ENCODE measurements around the gene ZFHX2.

The ZFHX2 gene

DNA sequence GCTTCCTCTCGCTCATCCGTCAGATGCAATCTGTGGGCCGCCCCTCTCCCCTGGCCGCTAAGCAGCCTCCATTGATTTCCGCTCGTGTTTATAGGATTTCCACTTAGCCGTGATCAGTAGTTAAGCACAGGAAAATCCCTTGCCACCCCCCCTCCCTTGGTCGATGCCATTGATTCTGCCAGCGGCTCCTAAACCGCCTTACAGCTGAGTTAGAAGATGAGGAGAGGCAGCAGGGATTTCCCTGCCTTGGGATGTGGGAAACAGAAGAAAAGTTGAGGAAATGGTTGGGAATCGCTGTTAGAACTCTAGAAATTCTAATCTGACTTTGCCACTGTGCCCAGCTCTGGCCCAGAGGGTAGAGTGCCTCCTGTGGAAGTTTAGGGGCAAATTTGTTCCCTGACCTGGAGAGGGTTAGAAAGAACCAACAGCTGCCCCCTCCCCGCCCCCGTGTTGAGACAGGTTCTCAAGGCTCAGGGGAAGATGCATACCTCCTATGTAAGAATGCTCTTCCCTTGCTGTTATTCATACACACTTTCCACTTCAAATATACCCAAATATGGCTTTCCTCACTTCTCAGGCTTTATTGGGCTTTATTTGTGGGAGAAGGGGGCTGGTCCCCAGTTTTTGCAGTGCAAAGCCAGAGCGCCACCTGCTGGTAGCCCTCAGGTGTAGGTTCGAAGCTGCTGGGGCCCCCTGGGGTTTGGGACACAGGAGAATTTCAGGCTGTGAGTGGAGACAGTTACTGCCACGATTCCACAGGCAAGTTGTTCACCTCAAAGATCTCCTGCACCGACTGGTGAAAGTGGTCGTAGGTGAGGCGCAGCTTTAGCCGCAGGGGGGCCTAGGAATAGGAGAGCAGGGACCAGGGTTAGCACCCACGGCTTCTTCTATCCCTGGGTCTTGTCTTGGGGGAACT lies 7.7 kb upstream of the ZFHX2 start:
- DNase-seq: peak; percentile 57

DNA sequence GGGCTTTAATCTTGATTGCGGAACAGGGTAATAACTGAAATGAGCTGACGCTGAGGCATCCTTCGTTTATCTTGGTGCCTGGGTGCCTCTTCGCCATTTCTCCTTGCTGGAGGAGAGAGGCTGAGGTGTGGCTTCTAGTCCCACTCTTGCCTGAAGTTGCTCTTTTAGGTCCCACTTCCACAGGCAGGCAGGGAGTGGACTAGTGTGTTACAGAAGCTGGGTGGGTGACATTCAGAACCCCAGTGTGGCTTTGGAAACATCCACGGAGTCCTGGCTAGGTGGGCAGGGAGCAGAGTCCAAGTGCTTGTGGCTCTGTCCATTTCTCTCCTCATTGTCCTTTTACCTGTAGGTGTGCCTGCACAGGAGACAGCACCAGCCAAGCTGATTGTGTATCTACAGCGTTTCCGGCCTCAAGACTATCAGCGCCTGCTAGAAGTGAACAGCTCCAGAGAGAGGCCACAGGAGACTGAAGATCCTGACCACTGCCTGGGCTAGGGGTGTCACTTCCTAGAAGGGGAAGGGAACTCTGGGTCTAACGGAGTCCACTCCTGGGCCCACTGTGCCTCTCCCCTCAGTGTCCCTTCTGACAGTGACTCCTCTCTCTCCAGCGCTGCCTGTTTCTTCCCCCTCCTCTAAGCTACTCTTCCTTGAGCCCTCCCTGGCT lies 6.9 kb upstream of the ZFHX2 start:
- DNase-seq: no peak

- DNase-seq: no peak
These were observed 6.4 kb upstream of the ZFHX2 start for GRCh38 chr14:23557946-23558345.

DNA sequence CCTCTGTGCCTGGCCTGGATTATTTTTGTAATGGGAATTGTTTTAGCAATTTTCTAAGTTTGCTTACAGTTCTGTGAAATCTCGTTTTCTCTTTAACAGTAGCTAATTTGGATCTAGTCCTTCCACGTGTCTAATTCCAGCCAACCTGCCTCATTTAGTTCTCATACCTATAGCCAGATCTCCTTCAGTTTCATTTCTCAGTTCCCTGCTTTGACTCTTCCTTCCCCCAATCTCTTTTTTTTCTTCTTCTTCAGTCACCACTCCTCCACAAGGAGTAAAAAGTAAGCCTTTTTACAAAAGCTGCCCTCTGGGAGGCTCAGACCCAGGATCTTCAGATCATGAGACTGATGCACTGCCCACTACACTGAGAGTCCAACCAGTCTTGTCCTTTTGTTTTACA lies 6.0 kb upstream of the ZFHX2 start:
- peak; percentile 18 for DNase-seq

DNA sequence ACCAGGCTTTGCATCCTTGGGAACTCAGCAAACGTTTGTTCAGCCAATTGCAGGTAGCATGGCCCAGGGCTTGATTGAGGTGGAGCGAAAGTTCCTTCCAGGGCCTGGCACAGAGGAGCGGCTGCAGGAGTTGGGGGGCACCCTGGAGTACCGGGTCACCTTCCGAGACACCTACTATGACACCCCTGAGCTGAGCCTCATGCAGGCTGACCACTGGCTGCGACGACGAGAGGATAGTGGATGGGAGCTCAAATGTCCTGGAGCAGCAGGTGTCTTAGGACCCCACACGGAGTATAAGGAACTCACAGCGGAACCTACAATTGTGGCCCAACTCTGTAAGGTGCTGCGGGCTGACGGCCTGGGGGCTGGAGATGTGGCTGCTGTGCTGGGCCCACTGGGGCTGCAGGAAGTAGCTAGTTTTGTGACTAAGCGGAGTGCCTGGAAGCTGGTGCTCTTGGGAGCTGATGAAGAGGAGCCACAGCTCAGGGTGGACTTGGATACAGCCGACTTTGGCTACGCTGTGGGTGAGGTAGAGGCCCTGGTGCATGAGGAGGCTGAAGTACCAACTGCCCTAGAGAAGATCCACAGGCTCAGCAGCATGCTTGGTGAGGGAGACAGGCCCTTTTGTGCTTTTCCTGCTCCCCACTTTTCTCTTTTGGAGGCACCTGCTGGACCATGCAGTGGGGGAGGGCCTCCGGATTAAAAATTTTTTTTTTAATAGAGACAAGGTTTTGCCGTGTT lies 5.3 kb upstream of the ZFHX2 start:
- no peak for DNase-seq

DNA sequence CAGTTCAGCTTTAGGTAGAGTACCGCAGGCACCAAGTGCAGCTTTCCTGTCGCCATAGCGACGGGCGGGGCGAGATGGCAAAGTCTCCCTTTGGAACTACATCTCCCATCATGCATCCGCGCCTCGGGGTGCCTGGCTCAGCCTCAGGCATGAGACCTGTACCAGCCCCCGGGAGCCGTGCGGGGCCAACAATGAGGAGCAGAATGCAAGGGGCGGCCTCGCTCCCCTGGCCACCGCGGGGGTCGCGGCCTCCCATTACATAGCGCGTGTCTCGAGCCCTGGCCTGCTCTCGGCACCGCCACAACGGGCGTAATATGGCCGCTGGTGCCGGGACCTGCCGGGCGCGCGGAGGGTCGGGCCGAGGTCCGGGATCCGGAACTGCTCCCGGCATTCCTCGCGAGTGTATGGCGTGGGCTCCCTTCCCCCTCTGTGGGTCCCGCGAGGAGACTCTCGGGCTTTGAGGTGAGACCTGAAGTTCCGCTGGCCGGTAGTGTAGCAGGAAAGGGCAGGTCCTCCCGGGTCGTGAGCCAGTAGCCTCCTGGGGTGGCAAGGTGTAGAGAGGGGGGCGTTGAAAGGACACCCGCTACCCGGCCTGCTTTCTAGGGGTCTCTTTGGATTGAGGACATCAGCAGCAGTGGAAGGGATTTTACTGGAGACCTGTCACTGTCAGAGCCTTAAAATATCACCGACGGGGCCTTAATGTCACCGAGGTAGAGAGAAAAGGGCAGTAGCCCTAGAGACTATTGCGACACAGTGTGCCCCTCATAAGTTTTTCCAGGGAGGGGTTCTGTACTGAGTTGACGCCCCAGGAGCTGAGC lies 4.5 kb upstream of the ZFHX2 start, which contains the start of gene THTPA:
TSS of gene THTPA (plus strand) at position 390 of the 818 bp plus-strand sequence. CDS start 487 bp downstream, outside the sequence.
- peak; percentile 89 for DNase-seq

DNA sequence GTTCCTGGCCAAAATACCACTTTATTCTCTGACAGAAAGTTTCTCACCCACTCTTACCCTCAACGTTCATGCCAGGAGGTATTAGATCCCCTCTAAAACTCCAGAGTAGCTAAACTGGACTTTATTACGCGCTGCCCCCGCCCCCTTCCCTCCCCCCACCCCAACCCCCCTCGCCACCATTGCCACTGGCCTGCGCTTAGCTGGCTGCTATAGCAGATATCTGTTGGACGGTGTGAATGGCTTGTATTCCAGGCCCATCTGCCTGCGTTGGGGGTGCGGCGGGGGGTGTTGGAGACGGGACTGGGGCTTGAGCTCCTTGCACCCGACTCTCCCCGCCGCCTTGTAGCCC lies 3.9 kb upstream of the ZFHX2 start:
- DNase-seq: no peak

DNA sequence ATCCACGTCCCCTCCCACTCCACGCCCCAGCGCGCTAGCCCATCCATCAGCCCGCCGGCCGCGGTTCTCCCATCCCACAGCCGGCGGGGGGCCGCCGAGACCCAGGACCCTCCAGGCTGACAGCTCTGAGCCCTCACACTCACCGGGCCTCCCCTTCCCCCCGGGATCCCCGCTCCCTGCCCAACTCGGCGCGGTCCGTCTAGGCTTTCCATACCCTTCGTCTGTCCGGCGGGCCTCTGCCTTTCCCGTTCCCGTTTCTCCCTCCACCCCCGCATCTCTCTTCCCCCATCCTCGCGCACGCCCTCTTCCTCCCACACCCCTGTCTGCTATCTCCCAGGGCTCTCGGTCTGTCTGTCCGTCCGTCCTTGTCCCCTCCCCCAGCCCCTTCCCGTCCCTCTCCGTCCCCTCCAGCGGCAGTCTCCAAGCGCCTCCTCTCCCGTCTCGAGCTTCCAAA lies 726 bp downstream of the ZFHX2 start:
- DNase-seq: no peak

DNA sequence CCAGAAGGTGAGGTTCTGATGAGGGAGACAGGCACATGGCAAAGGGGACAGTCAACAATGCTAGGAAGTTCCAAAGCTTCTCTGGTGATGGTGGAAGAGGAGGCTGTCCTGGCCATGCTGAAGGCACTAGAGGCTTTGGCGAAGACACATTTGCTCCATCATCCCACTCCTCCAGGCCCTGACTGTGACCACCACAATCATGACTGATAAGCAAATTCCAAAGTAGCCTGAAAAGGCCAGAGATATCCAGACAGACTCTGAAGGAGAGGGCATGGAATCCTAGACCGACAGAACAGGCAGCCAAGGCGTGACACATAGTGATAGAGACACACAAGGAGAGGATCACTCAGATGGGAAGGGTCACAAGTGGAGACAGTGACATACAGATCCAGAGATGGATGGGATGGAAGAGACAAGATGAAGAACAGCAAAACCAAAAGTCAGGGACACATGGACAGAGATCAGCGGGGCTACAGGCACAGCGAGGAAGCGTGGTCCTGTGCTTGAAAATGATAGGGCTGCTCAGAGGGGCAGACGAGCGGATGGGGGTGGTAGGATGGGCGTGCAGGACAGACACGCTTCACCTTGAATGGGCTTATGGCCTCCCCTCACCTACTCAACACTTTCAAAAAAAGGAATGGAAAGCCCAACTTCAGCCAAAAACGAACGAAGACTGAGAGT lies 1.3 kb downstream of the ZFHX2 start:
- no peak for DNase-seq

DNA sequence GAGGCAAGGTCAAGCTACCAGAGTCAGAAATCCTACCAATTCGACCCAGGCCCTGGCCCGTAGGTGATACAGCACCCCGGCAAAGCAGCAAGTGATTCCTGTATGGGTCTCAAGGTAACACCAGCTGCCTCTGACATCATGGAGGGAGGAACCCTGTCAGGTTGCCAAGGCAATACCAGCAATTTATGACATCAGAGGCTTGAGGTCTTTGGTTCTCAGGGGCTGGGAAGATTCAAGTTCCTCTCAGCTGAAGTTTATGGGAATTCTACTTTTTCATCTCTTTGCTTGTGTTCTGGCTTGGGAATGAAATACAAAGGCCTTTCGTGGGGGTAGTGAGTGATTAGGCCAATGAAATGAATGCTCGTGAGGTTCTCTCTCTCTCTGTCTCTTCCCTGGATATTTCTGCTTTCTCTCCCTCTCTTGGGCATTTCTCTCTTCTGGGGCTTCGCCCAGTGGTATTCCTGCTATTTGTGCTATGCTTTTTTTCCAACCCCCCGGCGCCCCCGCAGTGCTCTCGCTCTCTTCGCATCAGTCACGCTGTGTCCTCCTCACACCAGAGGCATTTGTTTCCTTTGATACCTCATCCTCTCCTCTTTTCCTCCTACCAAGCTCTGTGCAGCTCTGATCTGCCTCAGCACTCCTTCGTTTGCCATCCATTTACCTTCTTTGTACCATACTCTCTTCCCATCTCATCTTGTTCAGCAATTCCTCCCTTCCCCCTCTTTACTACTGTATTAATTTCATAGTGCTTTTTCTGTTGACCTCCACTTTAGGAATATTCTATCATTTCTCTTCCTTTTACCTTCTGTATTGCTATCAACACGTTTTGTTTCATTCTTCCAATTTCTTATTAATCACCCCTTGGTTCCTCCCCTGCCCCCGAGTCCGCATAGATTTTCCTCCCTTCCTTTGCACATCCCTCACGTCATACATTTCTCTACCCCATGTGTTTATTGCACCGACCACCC lies 2.9 kb downstream of the ZFHX2 start:
- peak; percentile 49 for DNase-seq

- DNase-seq: no peak
These were observed 3.6 kb downstream of the ZFHX2 start for GRCh38 chr14:23547924-23548323.

GRCh38 chr14:23546450-23547035 lies 5.0 kb downstream of the ZFHX2 start:
- DNase-seq: no peak

GRCh38 chr14:23545740-23546365 lies 5.7 kb downstream of the ZFHX2 start:
- no peak for DNase-seq

GRCh38 chr14:23544511-23545447 lies 6.8 kb downstream of the ZFHX2 start:
- DNase-seq: peak; percentile 20

DNA sequence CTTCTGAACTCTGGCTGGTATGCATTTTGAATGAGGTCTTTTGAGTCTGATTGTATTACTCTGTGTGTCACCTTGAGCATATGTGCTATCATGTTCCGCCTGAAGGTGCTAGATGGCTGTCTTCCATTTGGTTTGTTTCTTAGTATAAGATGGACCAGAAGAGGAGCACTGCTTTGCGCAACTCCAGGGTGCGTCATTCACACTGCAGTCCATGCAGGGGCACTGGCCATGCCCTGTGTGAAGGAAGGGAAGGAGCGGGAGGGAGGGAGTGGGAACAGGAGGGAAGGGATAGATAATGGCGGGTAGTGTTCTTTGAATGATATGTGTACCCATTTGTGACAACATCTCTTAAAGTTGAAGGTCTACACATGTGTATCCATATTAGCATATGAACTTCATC lies 8.2 kb downstream of the ZFHX2 start:
- DNase-seq: no peak

- DNase-seq: no peak
These were observed 9.3 kb downstream of the ZFHX2 start for GRCh38 chr14:23542261-23542660.

DNA sequence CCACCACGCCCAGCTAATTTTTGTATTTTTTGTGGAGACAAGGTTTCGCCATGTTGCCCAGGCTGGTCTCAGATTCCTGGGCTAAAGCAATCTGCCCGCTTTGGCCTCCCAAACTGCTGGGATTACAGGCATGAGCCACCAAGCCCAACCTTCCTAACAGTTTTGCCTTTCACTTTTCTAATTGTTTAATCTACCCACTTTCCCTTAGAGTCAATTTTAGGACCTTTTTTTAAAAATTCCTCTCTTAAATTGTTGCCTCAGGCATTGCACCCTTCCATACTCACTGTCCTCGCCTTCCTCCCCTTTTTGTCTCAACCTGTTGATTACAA lies 11.5 kb downstream of the ZFHX2 start:
- no peak for DNase-seq

- peak; percentile 34 for DNase-seq
These were observed 12.1 kb downstream of the ZFHX2 start for GRCh38 chr14:23539248-23540140.
